Mucosa of descending colon (tissue), 3 donors: ENCODE results near the gene DENND2A. TPM values are rescaled to one million over a fixed set of nuclear protein-coding genes. Genes with fewer than 3 reads are reported as not detected.
A peak's percentile ranks its signal among the peaks of the same experiment; 100 is the strongest.
"Not testable (repeated sequence)": the region's sequence is repeated elsewhere in the genome, so short reads cannot be mapped to it uniquely, and the experiment has no call there.

Experiments
- ATAC-seq: fragments of 200-7000 bp; cut with Tn5 transposase; one replicate; pipeline ENCODE4 v1.9.1; 2020; ENCODE audit warnings: mild to moderate bottlenecking, moderate library complexity
- DNase-seq, 3 donors: peaks; one replicate each; pipeline ENCODE4 v3.0.0-alpha.2; 2020
- H3K36me3 ChIP-seq: fragments of 200-600 bp; one replicate; pipeline ENCODE4 v1.8.0; 2021; ENCODE audit warnings: low read depth, mild to moderate bottlenecking
- H3K4me1 ChIP-seq: fragments of 200-600 bp; one replicate; pipeline ENCODE4 v1.8.0; 2021; ENCODE audit warnings: low read depth, mild to moderate bottlenecking
- H3K4me3 ChIP-seq: fragments of 200-600 bp; one replicate; pipeline ENCODE4 v1.8.0; 2021; ENCODE audit warnings: mild to moderate bottlenecking
- H3K9me3 ChIP-seq: fragments of 200-600 bp; one replicate; pipeline ENCODE4 v1.8.0; 2021; ENCODE audit warnings: mild to moderate bottlenecking
- CTCF ChIP-seq: fragments of 200-600 bp; IDR thresholded peaks from one replicate; pipeline ENCODE4 v1.8.0; 2022; ENCODE audit warnings: antibody characterized with exemption, mild to moderate bottlenecking
- intact Hi-C, 2 donors: fragments of 100-400 bp; cut with DNase I in 1 of 2; cut with micrococcal nuclease in 1 of 2; formaldehyde crosslinking; loops; one replicate each; pipeline versions ENCODE4 v1.11.0 to v1.11.1; 2022; cut with DNase I, micrococcal nuclease
- total RNA-seq, 3 donors: library from RNA; stranded (reverse); fragmentation: NEBNext Ultra II Directional in 2 of 3; extraction: Animal tissue kit (Norgen Biotek cat#: 25700) in 2 of 3; gene quantifications; one replicate each; pipeline versions ENCODE4 v1.2.1 to v1.2.4, GENCODE V29; 2021 to 2023
- donor health status: DM: no; HTN: no; CAD: no; lungs with moderate emphysema.
- donor health status: DM: no; HTN: no; CAD: no.
- donor health status: DM: no; HTN: yes; CAD: no.

The DENND2A gene
- total RNA-seq, 3 donors from 2014 or later, result 8.4 to 17.7 (median 10.1) TPM

- ATAC-seq, result peak; percentile 33
Observed at GRCh38 chr7:140506788-140507464, 133.7 kb downstream of the DENND2A start.

GRCh38 chr7:140501966-140502365 lies 138.6 kb downstream of the DENND2A start:
- intact Hi-C loops, result no loop called here
- Histone ChIP-seq H3K4me1 (peaks cover 2% of the 10 kb centered on the region), H3K9me3 (no peaks in the 10 kb centered on the region), H3K36me3 (no peaks in the 10 kb centered on the region), H3K4me3 (no peak overlapping the region)
- no peak for TF ChIP-seq CTCF
- ATAC-seq (peak; percentile 84), DNase-seq (peak; percentile 61 to 79 (median 71))

More at GRCh38 chr7:140506788-140507464, 133.7 kb downstream of the DENND2A start:
- H3K4me1 ChIP-seq, result peaks cover 19% of the 10 kb centered on the region
- no peak for TF ChIP-seq CTCF
- intact Hi-C loops, result no loop called here
- H3K9me3 ChIP-seq, result no peaks in the 10 kb centered on the region
- H3K36me3 ChIP-seq, result no peaks in the 10 kb centered on the region
- H3K4me3 ChIP-seq, result no peak overlapping the region
- no peak for DNase-seq

GRCh38 chr7:140497807-140498206 lies 142.8 kb downstream of the DENND2A start:
- H3K36me3 ChIP-seq, intact Hi-C loops, H3K9me3 ChIP-seq, H3K4me1 ChIP-seq, H3K4me3 ChIP-seq: not testable (repeated sequence)
- DNase-seq, result peak in 2 of 3 donors; percentile 44 to 59
- ATAC-seq, result peak; percentile 58

- intact Hi-C loops, result no loop called here
- Histone ChIP-seq H3K4me3 (no peak overlapping the region), H3K9me3 (no peaks in the 10 kb centered on the region), H3K4me1 (no peaks in the 10 kb centered on the region), H3K36me3 (no peaks in the 10 kb centered on the region)
- no peak for TF ChIP-seq CTCF
- ATAC-seq (peak; percentile 69), DNase-seq (no peak)
Observed at GRCh38 chr7:140497241-140497769, 143.3 kb downstream of the DENND2A start.

- H3K4me3 ChIP-seq, result no peak overlapping the region
- H3K4me1 ChIP-seq, result no peaks in the 10 kb centered on the region
- H3K9me3 ChIP-seq, result no peaks in the 10 kb centered on the region
- no peaks in the 10 kb centered on the region for H3K36me3 ChIP-seq
- TF ChIP-seq CTCF, result no peak
- DNase-seq, result no peak
- no peak for ATAC-seq
- intact Hi-C loops, result no loop called here
Observed at GRCh38 chr7:140495514-140496097, 145.0 kb downstream of the DENND2A start.

GRCh38 chr7:140494867-140495266 lies 145.7 kb downstream of the DENND2A start:
- no peaks in the 10 kb centered on the region for H3K9me3 ChIP-seq
- TF ChIP-seq CTCF, result no peak
- no peak for DNase-seq
- no peaks in the 10 kb centered on the region for H3K4me1 ChIP-seq
- H3K4me3 ChIP-seq, result no peak overlapping the region
- intact Hi-C loops, result no loop called here
- no peak for ATAC-seq
- no peaks in the 10 kb centered on the region for H3K36me3 ChIP-seq
